Measurements from ENCODE around the gene UGT2B15.
"Not testable (repeated sequence)": the region's sequence is repeated elsewhere in the genome, so short reads cannot be mapped to it uniquely, and the experiment has no call there.

DNA sequence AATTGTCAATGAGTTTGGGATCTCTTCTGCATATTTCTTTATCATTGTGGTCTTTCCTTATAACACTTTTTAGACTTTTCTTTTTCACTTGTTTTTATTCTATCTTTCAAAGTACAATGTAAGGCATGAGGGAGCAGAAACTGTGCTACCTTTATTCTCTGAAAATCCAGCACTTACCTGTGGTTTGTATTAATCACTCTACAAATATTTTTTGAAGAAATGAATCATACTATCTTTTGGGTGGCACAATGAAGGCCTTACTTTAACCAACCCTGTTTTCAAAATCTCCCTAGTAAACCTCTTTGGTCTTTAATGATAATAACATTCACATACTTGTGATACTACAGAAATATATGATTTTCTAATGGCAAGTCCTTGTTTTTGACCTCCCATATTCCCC, 2.9 kb downstream of the UGT2B15 start:
- TF ChIP-seq, protein P1, sequence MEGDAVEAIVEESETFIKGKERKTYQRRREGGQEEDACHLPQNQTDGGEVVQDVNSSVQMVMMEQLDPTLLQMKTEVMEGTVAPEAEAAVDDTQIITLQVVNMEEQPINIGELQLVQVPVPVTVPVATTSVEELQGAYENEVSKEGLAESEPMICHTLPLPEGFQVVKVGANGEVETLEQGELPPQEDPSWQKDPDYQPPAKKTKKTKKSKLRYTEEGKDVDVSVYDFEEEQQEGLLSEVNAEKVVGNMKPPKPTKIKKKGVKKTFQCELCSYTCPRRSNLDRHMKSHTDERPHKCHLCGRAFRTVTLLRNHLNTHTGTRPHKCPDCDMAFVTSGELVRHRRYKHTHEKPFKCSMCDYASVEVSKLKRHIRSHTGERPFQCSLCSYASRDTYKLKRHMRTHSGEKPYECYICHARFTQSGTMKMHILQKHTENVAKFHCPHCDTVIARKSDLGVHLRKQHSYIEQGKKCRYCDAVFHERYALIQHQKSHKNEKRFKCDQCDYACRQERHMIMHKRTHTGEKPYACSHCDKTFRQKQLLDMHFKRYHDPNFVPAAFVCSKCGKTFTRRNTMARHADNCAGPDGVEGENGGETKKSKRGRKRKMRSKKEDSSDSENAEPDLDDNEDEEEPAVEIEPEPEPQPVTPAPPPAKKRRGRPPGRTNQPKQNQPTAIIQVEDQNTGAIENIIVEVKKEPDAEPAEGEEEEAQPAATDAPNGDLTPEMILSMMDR (IDR thresholded peaks at IDR 0.05) = not testable (repeated sequence)
- TF ChIP-seq POLR2A (IDR thresholded peaks at IDR 0.05) = not testable (repeated sequence)

Data from testis (tissue), 2 donors.